SK-N-SH (cell line): ENCODE measurements around the gene EN2. TPM values are rescaled to one million over a fixed set of nuclear protein-coding genes. Genes with fewer than 3 reads are reported as not detected.

Experiments
- CTCF ChIA-PET: fragments of 300-600, 350-600 bp; formaldehyde crosslinking; extraction: SDS; loops from one replicate; lab custom pipeline; 2021; lab: Yijun Ruan, JAX
- POLR2A ChIA-PET: fragments of 350-600 bp; sonication (Branson Sonifier 250); formaldehyde crosslinking; extraction: SDS; loops from one replicate; lab custom pipeline; 2020; ENCODE audit warnings: antibody characterized with exemption, inconsistent platforms; lab: Yijun Ruan, JAX
- DNase-seq: peaks from one replicate; pipeline ENCODE4 v3.0.0; 2012
- H2AFZ ChIP-seq: fragments of 200-600 bp; sonication (generic); 2 replicates; pipeline ENCODE4 v1.8.1; 2016; ENCODE audit warnings: antibody characterized with exemption, mild to moderate bottlenecking, low read depth
- H3F3A ChIP-seq: fragments of 200-600 bp; sonication (generic); replicated peaks from 2 replicates; pipeline ENCODE3; 2016; ENCODE audit warnings: antibody characterized with exemption, mild to moderate bottlenecking; ENCODE audit not compliant: insufficient read depth
- H3K27ac ChIP-seq, 2 experiments: fragments of 200-500 bp in 1 of 2; fragments of 200-600 bp in 1 of 2; sonication (Bioruptor generic) in 1 of 2; sonication (generic), shearing (Covaris generic) in 1 of 2; 2 replicates each; pipeline versions ENCODE4 v1.5.1 to v1.6.1; 2014 to 2016; ENCODE audit warnings: low read depth in 2 of 2, inconsistent platforms in 1 of 2, low read length in 1 of 2, mild to moderate bottlenecking in 1 of 2, mixed read lengths in 1 of 2
- H3K27me3 ChIP-seq: fragments of 200-600 bp; sonication (generic), shearing (Covaris generic); 2 replicates; pipeline ENCODE4 v1.6.1; 2016; ENCODE audit warnings: mixed run types; ENCODE audit not compliant: insufficient read depth
- H3K36me3 ChIP-seq, 2 experiments: fragments of 200-500 bp in 1 of 2; fragments of 200-600 bp in 1 of 2; sonication (Bioruptor generic) in 1 of 2; sonication (generic) in 1 of 2; replicated peaks in 1 of 2; 2 replicates each; pipeline versions ENCODE3 to v1.5.1; 2014 to 2016; ENCODE audit warnings: low read length in 1 of 2, mild to moderate bottlenecking in 1 of 2; ENCODE audit not compliant: insufficient read depth in 2 of 2, control insufficient read depth in 1 of 2
- H3K4me1 ChIP-seq, 2 experiments: fragments of 200-500 bp in 1 of 2; fragments of 200-600 bp in 1 of 2; sonication (Bioruptor generic) in 1 of 2; sonication (generic), shearing (Covaris generic) in 1 of 2; 2 replicates each; pipeline versions ENCODE4 v1.5.1 to v1.6.1; 2014 to 2016; ENCODE audit warnings: low read depth in 1 of 2, low read length in 1 of 2, mixed run types in 1 of 2; ENCODE audit not compliant: insufficient read depth in 2 of 2, control insufficient read depth in 1 of 2
- H3K4me2 ChIP-seq: fragments of 200-600 bp; sonication (generic), shearing (Covaris generic); 2 replicates; pipeline ENCODE4 v1.6.1; 2017; ENCODE audit warnings: mixed run types
- H3K4me3 ChIP-seq, 2 experiments: fragments of 200-500 bp in 1 of 2; fragments of 200-600 bp in 1 of 2; sonication (Bioruptor generic) in 1 of 2; sonication (generic), shearing (Covaris generic) in 1 of 2; 2 replicates each; pipeline versions ENCODE4 v1.5.1 to v1.8.1; 2014 to 2016; ENCODE audit warnings: low read depth in 2 of 2, inconsistent platforms in 1 of 2, low read length in 1 of 2, mild to moderate bottlenecking in 1 of 2, mixed read lengths in 1 of 2, moderate library complexity in 1 of 2
- H3K79me2 ChIP-seq: fragments of 200-600 bp; sonication (generic); 2 replicates; pipeline ENCODE4 v1.8.1; 2017; ENCODE audit warnings: mild to moderate bottlenecking; ENCODE audit not compliant: insufficient read depth
- H3K9ac ChIP-seq: fragments of 200-600 bp; sonication (generic); 2 replicates; pipeline ENCODE4 v1.6.1; 2017; ENCODE audit warnings: mixed run types
- H3K9me2 ChIP-seq: fragments of 200-600 bp; sonication (generic); 2 replicates; pipeline ENCODE4 v1.6.1; 2017; ENCODE audit warnings: mixed run types
- H3K9me3 ChIP-seq: fragments of 200-600 bp; sonication (generic); 2 replicates; pipeline ENCODE4 v1.6.1; 2017; ENCODE audit warnings: mixed run types, mild to moderate bottlenecking, moderate library complexity
- H4K20me1 ChIP-seq: fragments of 200-600 bp; sonication (generic); 2 replicates; pipeline ENCODE4 v1.6.1; 2017; ENCODE audit warnings: mild to moderate bottlenecking, mixed run types; ENCODE audit not compliant: insufficient read depth
- ELF1 ChIP-seq: IDR thresholded peaks from 2 replicates; pipeline ENCODE4 v1.4.0; 2012
- EZH2phosphoT487 ChIP-seq: fragments of 200-600 bp; sonication (generic); IDR thresholded peaks from 2 replicates; pipeline ENCODE4 v1.6.1; 2017; ENCODE audit warnings: low read depth, mixed run types, mild to moderate bottlenecking, antibody characterized with exemption, moderate library complexity, borderline replicate concordance
- GABPA ChIP-seq: IDR thresholded peaks from 2 replicates; pipeline ENCODE4 v1.4.0; 2012; ENCODE audit warnings: low read depth, mild to moderate bottlenecking
- GATA2 ChIP-seq: sonication (generic); formaldehyde crosslinking; IDR thresholded peaks from 2 replicates; pipeline ENCODE4 v1.5.0; 2020; ENCODE audit warnings: mild to moderate bottlenecking, missing genetic modification reagents
- IRF3 ChIP-seq: fragments of 150-350 bp; IDR thresholded peaks from 2 replicates; pipeline ENCODE4 v1.6.1; 2016; ENCODE audit warnings: mild to moderate bottlenecking, low read depth, low read length
- MXI1 ChIP-seq: IDR thresholded peaks from 2 replicates; pipeline ENCODE4 v1.6.1; 2012; ENCODE audit warnings: mild to moderate bottlenecking, low read depth, low read length, improper control_type of control experiment
- NFIC ChIP-seq: IDR thresholded peaks from 2 replicates; pipeline ENCODE4 v1.4.0; 2012; ENCODE audit warnings: borderline replicate concordance
- POLR2AphosphoS5 ChIP-seq: IDR thresholded peaks from 2 replicates; pipeline ENCODE4 v1.6.1; 2012; ENCODE audit warnings: low read depth, low read length
- RFX5 ChIP-seq: IDR thresholded peaks from 2 replicates; pipeline ENCODE4 v1.6.1; 2012; ENCODE audit warnings: mild to moderate bottlenecking, improper control_type of control experiment, low read length
- RXRA ChIP-seq: IDR thresholded peaks from 2 replicates; pipeline ENCODE4 v1.4.0; 2012; ENCODE audit warnings: low read depth, mild to moderate bottlenecking, borderline replicate concordance
- SMC3 ChIP-seq: IDR thresholded peaks from 2 replicates; pipeline ENCODE4 v1.6.1; 2012; ENCODE audit warnings: low read depth, low read length, improper control_type of control experiment
- TCF12 ChIP-seq: IDR thresholded peaks from 2 replicates; pipeline ENCODE4 v1.4.0; 2012
- USF1 ChIP-seq: IDR thresholded peaks from 2 replicates; pipeline ENCODE4 v1.4.0; 2012; ENCODE audit warnings: low read depth, borderline replicate concordance
- YY1 ChIP-seq: IDR thresholded peaks from 2 replicates; pipeline ENCODE4 v1.4.0; 2012; ENCODE audit warnings: low read depth, mild to moderate bottlenecking
- WGBS: methylation state at CpG from one replicate; pipeline ENCODE4 v1.1.6; 2017; ENCODE audit warnings: low lambda C conversion rate; 5-methylcytosine and 5-hydroxymethylcytosine counted together
- polyA plus RNA-seq, 3 experiments: library from polyadenylated mRNA; depleted of rRNA; stranded (reverse); fragments of >200 nt; gene quantifications; 2 replicates each; pipeline ENCODE4 v1.2.3, GENCODE V29; 2012
- TF ChIP-seq, protein P1 (sequence below): IDR thresholded peaks from 2 replicates; pipeline ENCODE4 v1.4.0; 2012; ENCODE audit warnings: low read depth
- TF ChIP-seq, protein P2 (sequence below): fragments of 150-350 bp; IDR thresholded peaks from 2 replicates; pipeline ENCODE4 v1.6.1; 2017; ENCODE audit warnings: antibody characterized with exemption, low read length, low read depth, borderline replicate concordance
- TF ChIP-seq, protein P3 (sequence below): fragments of 200-600 bp; sonication (generic); IDR thresholded peaks from 2 replicates; pipeline ENCODE4 v1.6.1; 2017; ENCODE audit warnings: antibody characterized with exemption, mild to moderate bottlenecking, moderate library complexity

Gene EN2
- polyA plus RNA-seq, 1 of the 3 experiments (the other 2 are of a cell fraction), result 0.02 TPM

DNA sequence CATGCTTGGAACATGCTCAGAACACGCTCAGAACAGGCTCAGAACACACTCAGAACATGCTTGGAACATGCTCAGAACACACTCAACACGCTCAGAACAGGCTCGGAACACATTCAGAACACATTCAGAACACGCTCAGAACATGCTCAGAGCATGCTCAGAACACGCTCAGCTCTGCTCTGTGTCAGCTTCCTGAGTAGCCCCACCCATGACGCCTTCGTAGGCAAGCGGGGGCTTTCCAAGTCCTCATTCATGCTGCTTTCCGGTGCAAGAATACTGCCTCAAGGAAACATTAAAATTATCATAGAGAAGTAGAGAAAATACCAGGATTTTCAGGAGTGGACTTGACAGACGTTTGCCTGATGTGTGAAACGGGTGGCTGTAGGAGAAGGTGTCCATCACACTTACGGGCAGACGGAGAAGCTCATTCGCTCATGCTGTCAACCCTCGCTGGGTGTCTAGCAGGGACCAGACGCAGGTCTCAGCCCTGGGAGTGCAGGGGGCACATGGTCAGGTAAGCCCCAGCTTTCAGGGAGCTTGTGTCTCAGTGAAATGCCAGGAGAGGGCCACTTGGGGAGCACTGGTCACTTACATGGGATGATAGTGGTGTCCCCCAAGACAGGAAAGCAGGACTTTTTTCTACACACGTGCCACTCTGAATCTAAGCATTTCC, 24.7 kb downstream of the EN2 start:
- peaks cover 0 to 3% of the 10 kb centered on the region in 2 experiments; a peak in 1 of 4 replicates for H3K4me1 ChIP-seq
- H3K9ac ChIP-seq, result no peak overlapping the region
- DNase-seq, result no peak
- no peaks in the 10 kb centered on the region for H3K36me3 ChIP-seq
- H3K27me3 ChIP-seq, result peaks cover 71% of the 10 kb centered on the region
- no peak overlapping the region for H3K4me3 ChIP-seq
- peaks cover 4% of the 10 kb centered on the region for H3F3A ChIP-seq
- ChIA-PET POLR2A (no interaction called here), CTCF (no interaction called here)
- no peak overlapping the region for H3K27ac ChIP-seq
- no peak overlapping the region for H2AFZ ChIP-seq
- no peaks in the 10 kb centered on the region for H3K9me2 ChIP-seq
- no peaks in the 10 kb centered on the region for H3K9me3 ChIP-seq
- no peaks in the 10 kb centered on the region for H3K79me2 ChIP-seq
- TF ChIP-seq GABPA (no peak), TCF12 (no peak), YY1 (no peak), SMC3 (no peak), POLR2AphosphoS5 (no peak), RFX5 (no peak), EZH2phosphoT487 (no peak), MXI1 (no peak), ELF1 (no peak), RXRA (no peak), GATA2 (CRISPR knock-in tag) (no peak)
- TF ChIP-seq, protein P1, sequence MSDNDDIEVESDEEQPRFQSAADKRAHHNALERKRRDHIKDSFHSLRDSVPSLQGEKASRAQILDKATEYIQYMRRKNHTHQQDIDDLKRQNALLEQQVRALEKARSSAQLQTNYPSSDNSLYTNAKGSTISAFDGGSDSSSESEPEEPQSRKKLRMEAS, result no peak
- TF ChIP-seq, protein P2, sequence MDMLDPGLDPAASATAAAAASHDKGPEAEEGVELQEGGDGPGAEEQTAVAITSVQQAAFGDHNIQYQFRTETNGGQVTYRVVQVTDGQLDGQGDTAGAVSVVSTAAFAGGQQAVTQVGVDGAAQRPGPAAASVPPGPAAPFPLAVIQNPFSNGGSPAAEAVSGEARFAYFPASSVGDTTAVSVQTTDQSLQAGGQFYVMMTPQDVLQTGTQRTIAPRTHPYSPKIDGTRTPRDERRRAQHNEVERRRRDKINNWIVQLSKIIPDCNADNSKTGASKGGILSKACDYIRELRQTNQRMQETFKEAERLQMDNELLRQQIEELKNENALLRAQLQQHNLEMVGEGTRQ, result no peak
- WGBS, result 8% methylated on average over 16 of the region's 17 CpGs
- H4K20me1 ChIP-seq, result no peaks in the 10 kb centered on the region
- no peak overlapping the region for H3K4me2 ChIP-seq

- POLR2A ChIA-PET, result no interaction called here
- CTCF ChIA-PET, result no interaction called here
Observed at GRCh38 chr7:155483245-155483644, 25.3 kb downstream of the EN2 start.

More at GRCh38 chr7:155483245-155483644, 25.3 kb downstream of the EN2 start:
- Histone ChIP-seq H3K9me3 (no peaks in the 10 kb centered on the region), H2AFZ (no peak overlapping the region), H3K79me2 (no peaks in the 10 kb centered on the region), H4K20me1 (no peaks in the 10 kb centered on the region), H3K4me3 (no peak overlapping the region), H3K4me2 (no peak overlapping the region), H3K4me1 (peaks cover 0 to 3% of the 10 kb centered on the region in 2 experiments; a peak in 1 of 4 replicates), H3K9me2 (no peaks in the 10 kb centered on the region), H3K9ac (no peak overlapping the region)
- 24% methylated on average over 13 of the region's 13 CpGs for WGBS
- no peak for DNase-seq
- TF ChIP-seq GABPA (no peak), USF1 (no peak), NFIC (no peak), IRF3 (no peak)
- TF ChIP-seq, protein P3, sequence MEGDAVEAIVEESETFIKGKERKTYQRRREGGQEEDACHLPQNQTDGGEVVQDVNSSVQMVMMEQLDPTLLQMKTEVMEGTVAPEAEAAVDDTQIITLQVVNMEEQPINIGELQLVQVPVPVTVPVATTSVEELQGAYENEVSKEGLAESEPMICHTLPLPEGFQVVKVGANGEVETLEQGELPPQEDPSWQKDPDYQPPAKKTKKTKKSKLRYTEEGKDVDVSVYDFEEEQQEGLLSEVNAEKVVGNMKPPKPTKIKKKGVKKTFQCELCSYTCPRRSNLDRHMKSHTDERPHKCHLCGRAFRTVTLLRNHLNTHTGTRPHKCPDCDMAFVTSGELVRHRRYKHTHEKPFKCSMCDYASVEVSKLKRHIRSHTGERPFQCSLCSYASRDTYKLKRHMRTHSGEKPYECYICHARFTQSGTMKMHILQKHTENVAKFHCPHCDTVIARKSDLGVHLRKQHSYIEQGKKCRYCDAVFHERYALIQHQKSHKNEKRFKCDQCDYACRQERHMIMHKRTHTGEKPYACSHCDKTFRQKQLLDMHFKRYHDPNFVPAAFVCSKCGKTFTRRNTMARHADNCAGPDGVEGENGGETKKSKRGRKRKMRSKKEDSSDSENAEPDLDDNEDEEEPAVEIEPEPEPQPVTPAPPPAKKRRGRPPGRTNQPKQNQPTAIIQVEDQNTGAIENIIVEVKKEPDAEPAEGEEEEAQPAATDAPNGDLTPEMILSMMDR, result no peak
- TF ChIP-seq, all 33 proteins: peak for 0
- peaks cover 4% of the 10 kb centered on the region for H3F3A ChIP-seq
- no peaks in the 10 kb centered on the region for H3K36me3 ChIP-seq
- H3K27me3 ChIP-seq, result peaks cover 73% of the 10 kb centered on the region
- no peak overlapping the region for H3K27ac ChIP-seq
